Measurements from ENCODE around the gene TMA7B.

DNA sequence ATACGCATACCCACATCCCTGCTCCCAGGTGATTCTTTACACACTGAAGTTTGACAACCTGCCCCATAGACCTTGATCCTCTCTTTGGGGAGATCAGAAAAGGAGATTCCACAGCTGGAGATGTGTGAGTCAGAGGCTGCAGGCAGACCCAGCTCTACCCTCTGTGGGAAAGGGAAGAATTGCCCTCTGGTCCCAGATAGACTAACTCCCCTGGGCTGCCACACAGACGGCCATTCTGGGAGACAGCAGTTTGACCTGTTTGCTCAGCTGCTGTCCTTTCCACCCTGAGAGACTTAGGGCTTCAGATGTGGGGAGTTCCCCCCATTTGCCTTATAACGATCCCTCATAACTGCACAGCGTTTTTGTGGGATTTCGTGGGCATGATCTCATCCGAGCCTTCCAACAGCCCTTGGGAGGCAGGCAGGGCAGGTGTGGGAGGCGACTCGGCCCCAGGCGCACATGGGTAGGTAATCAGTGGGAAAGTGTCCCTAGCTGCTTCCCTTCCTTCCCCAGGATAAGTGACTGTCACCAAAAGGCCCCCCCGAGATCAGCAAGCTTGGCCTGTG, 48.6 kb downstream of the TMA7B start:
- TF ChIP-seq, protein P1, sequence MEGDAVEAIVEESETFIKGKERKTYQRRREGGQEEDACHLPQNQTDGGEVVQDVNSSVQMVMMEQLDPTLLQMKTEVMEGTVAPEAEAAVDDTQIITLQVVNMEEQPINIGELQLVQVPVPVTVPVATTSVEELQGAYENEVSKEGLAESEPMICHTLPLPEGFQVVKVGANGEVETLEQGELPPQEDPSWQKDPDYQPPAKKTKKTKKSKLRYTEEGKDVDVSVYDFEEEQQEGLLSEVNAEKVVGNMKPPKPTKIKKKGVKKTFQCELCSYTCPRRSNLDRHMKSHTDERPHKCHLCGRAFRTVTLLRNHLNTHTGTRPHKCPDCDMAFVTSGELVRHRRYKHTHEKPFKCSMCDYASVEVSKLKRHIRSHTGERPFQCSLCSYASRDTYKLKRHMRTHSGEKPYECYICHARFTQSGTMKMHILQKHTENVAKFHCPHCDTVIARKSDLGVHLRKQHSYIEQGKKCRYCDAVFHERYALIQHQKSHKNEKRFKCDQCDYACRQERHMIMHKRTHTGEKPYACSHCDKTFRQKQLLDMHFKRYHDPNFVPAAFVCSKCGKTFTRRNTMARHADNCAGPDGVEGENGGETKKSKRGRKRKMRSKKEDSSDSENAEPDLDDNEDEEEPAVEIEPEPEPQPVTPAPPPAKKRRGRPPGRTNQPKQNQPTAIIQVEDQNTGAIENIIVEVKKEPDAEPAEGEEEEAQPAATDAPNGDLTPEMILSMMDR (IDR thresholded peaks at IDR 0.05; ENCODE audit: low read depth, low read length): no peak
- TF ChIP-seq EZH2phosphoT487 (IDR thresholded peaks at IDR 0.05; ENCODE audit: low read depth): no peak
